Measurements from ENCODE around the gene SRSF12. TPM values are rescaled to one million over a fixed set of nuclear protein-coding genes. Genes with fewer than 3 reads are reported as not detected.

The SRSF12 gene
- total and polyA plus RNA-seq, 9 of the 15 experiments (the other 6 are each of a cell fraction or from before 2014, with no cell fraction given): not detected

DNA sequence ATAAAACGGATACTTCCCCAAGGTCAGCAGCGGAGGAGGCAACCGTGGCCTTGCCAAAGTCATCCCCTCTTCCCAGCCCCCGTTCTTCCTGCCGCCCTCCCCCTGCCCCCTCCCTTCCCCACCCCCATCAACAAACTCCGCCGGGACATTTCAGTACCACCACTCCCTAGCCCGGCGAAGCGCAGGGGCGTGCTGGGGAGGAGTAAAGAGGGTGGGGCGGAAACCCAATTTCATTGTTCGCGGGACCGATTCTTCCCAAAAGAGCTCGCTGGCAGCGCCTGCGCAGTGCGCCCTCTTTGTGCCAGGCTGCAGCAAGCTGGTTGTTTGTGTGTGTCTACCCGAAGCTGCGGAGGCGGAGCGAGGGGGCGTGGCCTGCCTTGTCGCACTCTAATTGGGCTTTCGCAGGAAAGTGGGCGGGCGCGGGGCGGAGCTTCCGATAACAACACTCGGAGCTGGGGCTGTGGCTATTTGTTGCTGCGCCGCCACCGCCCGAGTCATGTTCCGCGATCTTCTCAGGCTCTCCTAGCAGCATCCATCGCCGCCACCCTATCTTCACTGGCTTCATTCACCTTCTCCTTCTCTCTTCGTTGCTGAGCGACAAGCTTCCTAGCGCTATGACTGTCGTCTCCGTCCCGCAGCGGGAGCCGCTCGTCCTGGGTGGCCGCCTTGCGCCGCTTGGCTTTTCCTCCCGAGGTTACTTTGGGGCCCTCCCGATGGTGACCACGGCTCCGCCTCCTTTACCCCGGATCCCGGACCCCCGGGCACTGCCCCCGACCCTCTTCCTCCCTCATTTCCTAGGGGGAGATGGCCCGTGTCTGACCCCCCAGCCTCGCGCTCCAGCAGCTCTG is 37.4 kb downstream of the SRSF12 start, which contains the start of gene PNRC1 (continued):
- no peak for TF ChIP-seq DDX20 (tag; IDR thresholded peaks at IDR 0.05; ENCODE audit: low read depth)
- TF ChIP-seq SMAD2 (IDR thresholded peaks at IDR 0.05; ENCODE audit: low read depth, low read length): no peak
- peak; percentile 6 for TF ChIP-seq SAP30 (IDR thresholded peaks at IDR 0.05; ENCODE audit: borderline replicate concordance, insufficient read depth, low read depth, low read length, poor library complexity, severe bottlenecking)
- TF ChIP-seq ZNF146 (CRISPR knock-in tag; IDR thresholded peaks at IDR 0.05; ENCODE audit: unreplicated experiment): no peak
- no peak for TF ChIP-seq MEF2D (tag; conservative IDR thresholded peaks at IDR 0.05; ENCODE audit: low read depth)
- peak in 1 of 2 experiments; percentile 65; a peak in 1 of 4 replicates for TF ChIP-seq UBTF (IDR thresholded peaks at IDR 0.05; ENCODE audit: borderline replicate concordance in 1 of 2, low read depth in 2 of 2, low read length in 2 of 2)
- no peak for TF ChIP-seq NCOR1 (IDR thresholded peaks at IDR 0.05)
- TF ChIP-seq AFF4 (CRISPR knock-in tag; IDR thresholded peaks at IDR 0.05): no peak
- TF ChIP-seq, protein P1, sequence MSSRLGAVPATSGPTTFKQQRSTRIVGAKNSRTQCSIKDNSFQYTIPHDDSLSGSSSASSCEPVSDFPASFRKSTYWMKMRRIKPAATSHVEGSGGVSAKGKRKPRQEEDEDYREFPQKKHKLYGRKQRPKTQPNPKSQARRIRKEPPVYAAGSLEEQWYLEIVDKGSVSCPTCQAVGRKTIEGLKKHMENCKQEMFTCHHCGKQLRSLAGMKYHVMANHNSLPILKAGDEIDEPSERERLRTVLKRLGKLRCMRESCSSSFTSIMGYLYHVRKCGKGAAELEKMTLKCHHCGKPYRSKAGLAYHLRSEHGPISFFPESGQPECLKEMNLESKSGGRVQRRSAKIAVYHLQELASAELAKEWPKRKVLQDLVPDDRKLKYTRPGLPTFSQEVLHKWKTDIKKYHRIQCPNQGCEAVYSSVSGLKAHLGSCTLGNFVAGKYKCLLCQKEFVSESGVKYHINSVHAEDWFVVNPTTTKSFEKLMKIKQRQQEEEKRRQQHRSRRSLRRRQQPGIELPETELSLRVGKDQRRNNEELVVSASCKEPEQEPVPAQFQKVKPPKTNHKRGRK (tag; IDR thresholded peaks at IDR 0.05): no peak
- TF ChIP-seq YY1 (IDR thresholded peaks at IDR 0.05; ENCODE audit: borderline replicate concordance in 1 of 3, control insufficient read depth in 1 of 3, extremely low read depth in 1 of 3, insufficient read depth in 3 of 3, insufficient read length in 1 of 3, insufficient replicate concordance in 2 of 3, low read depth in 1 of 3, low read length in 2 of 3): no peak
- peak; percentile 36; the same call in 1 of the 2 replicates for TF ChIP-seq BCOR (IDR thresholded peaks at IDR 0.05)
- peak; percentile 73; the same call in 1 of the 2 replicates for TF ChIP-seq CBX1 (IDR thresholded peaks at IDR 0.05; ENCODE audit: low read depth)
- no peak for TF ChIP-seq DIDO1 (tag; IDR thresholded peaks at IDR 0.05; ENCODE audit: low read depth)
- no peak for TF ChIP-seq RBM34 (IDR thresholded peaks at IDR 0.05; ENCODE audit: borderline replicate concordance, insufficient read depth, low read length)
- TF ChIP-seq TAF9B (IDR thresholded peaks at IDR 0.05; ENCODE audit: partially characterized antibody): peak; percentile 54
- TF ChIP-seq KDM1A (IDR thresholded peaks at IDR 0.05): 0 out of 4 replicates have a peak, but pooled peaks of 1 of the 2 experiments have one; percentile 5
- TF ChIP-seq HNRNPLL (IDR thresholded peaks at IDR 0.05; ENCODE audit: low read depth, low read length, poor library complexity, severe bottlenecking): peak; percentile 83
- no peak for TF ChIP-seq ZNF707 (CRISPR knock-in tag; conservative IDR thresholded peaks at IDR 0.05)

Data from K562 (cell line).